Astrocyte of the cerebellum (primary cell): ENCODE measurements around the gene PACRG.
A peak's percentile ranks its signal among the peaks of the same experiment; 100 is the strongest.

Source experiments
- DNase-seq: peaks from one replicate; pipeline ENCODE4 v3.0.0-alpha.2; 2011; ENCODE audit warnings: low read depth
- H3K4me3 ChIP-seq: 2 replicates; pipeline ENCODE4 v1.5.1; 2011; ENCODE audit warnings: mild to moderate bottlenecking, low read depth, low read length, moderate library complexity
- CTCF ChIP-seq: IDR thresholded peaks from 2 replicates; pipeline ENCODE4 v1.5.1; 2012; ENCODE audit warnings: low read length, low read depth, moderate library complexity, mild to moderate bottlenecking; ENCODE audit errors: missing control alignments
- in situ Hi-C: cut with HindIII; loops from 2 replicates; pipeline ENCODE4 v1.10.0; 2017; ENCODE audit warnings: low sequenced_read_pairs

PACRG gene

GRCh38 chr6:163324688-163325389 lies 597.1 kb downstream of the PACRG start:
- in situ Hi-C loops, result no loop called here
- peak; percentile 27 for DNase-seq
- H3K4me3 ChIP-seq, result no peak overlapping the region
- TF ChIP-seq CTCF, result no peak

GRCh38 chr6:163325390-163325784 lies 597.6 kb downstream of the PACRG start:
- in situ Hi-C loops, result no loop called here
- TF ChIP-seq CTCF, result no peak
- no peak overlapping the region for H3K4me3 ChIP-seq
- DNase-seq, result no peak

GRCh38 chr6:163327165-163327880 lies 599.5 kb downstream of the PACRG start:
- H3K4me3 ChIP-seq, result no peak overlapping the region
- TF ChIP-seq CTCF, result no peak
- no peak for DNase-seq
- in situ Hi-C loops, result no loop called here

GRCh38 chr6:163327921-163328320 lies 600.1 kb downstream of the PACRG start:
- in situ Hi-C loops, result no loop called here
- TF ChIP-seq CTCF, result no peak
- no peak for DNase-seq
- H3K4me3 ChIP-seq, result no peak overlapping the region

GRCh38 chr6:163328411-163328810 lies 600.6 kb downstream of the PACRG start:
- in situ Hi-C loops, result no loop called here

GRCh38 chr6:163329991-163330390 lies 602.2 kb downstream of the PACRG start:
- no peak for DNase-seq
- no peak for TF ChIP-seq CTCF
- in situ Hi-C loops, result no loop called here

More at GRCh38 chr6:163328411-163328810, 600.6 kb downstream of the PACRG start:
- H3K4me3 ChIP-seq, result no peak overlapping the region
- no peak for DNase-seq
- no peak for TF ChIP-seq CTCF

More at GRCh38 chr6:163329991-163330390, 602.2 kb downstream of the PACRG start:
- no peak overlapping the region for H3K4me3 ChIP-seq
